OCI-LY7 (cell line): ENCODE data around the gene KLHL13. TPM values are rescaled to one million over a fixed set of nuclear protein-coding genes. Genes with fewer than 3 reads are reported as not detected.
"Not testable (repeated sequence)": the region's sequence is repeated elsewhere in the genome, so short reads cannot be mapped to it uniquely, and the experiment has no call there.

Experiments
- BruUV-seq: library from RNA; stranded (reverse); fragments of 400-500 nt; replicated peaks from 2 replicates; lab custom pipeline; 2021; lab: Mats Ljungman, UMichigan
- CTCF ChIA-PET: fragments of 300-600 bp; sonication (Branson Sonifier 250); formaldehyde crosslinking; loops from one replicate; lab custom pipeline; 2022; ENCODE audit warnings: antibody characterized with exemption; ENCODE audit not compliant: unreplicated experiment; lab: Charles Lee
- POLR2A ChIA-PET: fragments of 300-600 bp; sonication (Branson Sonifier 250); formaldehyde crosslinking; loops from one replicate; lab custom pipeline; 2022; ENCODE audit warnings: antibody characterized with exemption; lab: Charles Lee
- DNase-seq: peaks from one replicate; pipeline ENCODE4 v3.0.0-alpha.2; 2015; ENCODE audit warnings: low spot score
- H2AFZ ChIP-seq: fragments of 200-600 bp; sonication (generic), shearing (Covaris generic); 2 replicates; pipeline ENCODE4 v1.6.1; 2014; ENCODE audit warnings: mild to moderate bottlenecking, antibody characterized with exemption, low read length, moderate library complexity
- H3K27ac ChIP-seq: fragments of 200-600 bp; sonication (generic); 2 replicates; pipeline ENCODE4 v1.5.1; 2014; ENCODE audit warnings: mixed run types, low read depth, mild to moderate bottlenecking, moderate library complexity, low read length, inconsistent platforms; ENCODE audit not compliant: poor library complexity, severe bottlenecking
- H3K36me3 ChIP-seq: fragments of 200-600 bp; sonication (generic); 2 replicates; pipeline ENCODE4 v1.6.1; 2014; ENCODE audit warnings: mild to moderate bottlenecking, antibody characterized with exemption, low read length, moderate library complexity, mixed read lengths; ENCODE audit not compliant: insufficient read depth
- H3K4me1 ChIP-seq: fragments of 200-600 bp; sonication (generic); 2 replicates; pipeline ENCODE4 v1.5.1; 2014; ENCODE audit warnings: mild to moderate bottlenecking, low read length; ENCODE audit not compliant: insufficient read depth, poor library complexity, severe bottlenecking
- H3K4me2 ChIP-seq: fragments of 200-600 bp; sonication (generic); 2 replicates; pipeline ENCODE4 v1.6.1; 2014; ENCODE audit warnings: mild to moderate bottlenecking, low read length
- H3K4me3 ChIP-seq: fragments of 200-600 bp; sonication (generic); 2 replicates; pipeline ENCODE4 v1.5.1; 2014; ENCODE audit warnings: mild to moderate bottlenecking, low read depth, low read length; ENCODE audit not compliant: poor library complexity, severe bottlenecking
- H3K79me2 ChIP-seq: fragments of 200-600 bp; sonication (generic); 2 replicates; pipeline ENCODE4 v1.6.1; 2016; ENCODE audit warnings: low read depth, mild to moderate bottlenecking, low read length, moderate library complexity, mixed read lengths; ENCODE audit not compliant: insufficient read depth
- H3K9me2 ChIP-seq: fragments of 200-600 bp; sonication (generic); 2 replicates; pipeline ENCODE4 v1.6.1; 2016; ENCODE audit warnings: mild to moderate bottlenecking, low read length, mixed read lengths; ENCODE audit not compliant: insufficient read depth
- H3K9me3 ChIP-seq: fragments of 200-600 bp; sonication (generic); 2 replicates; pipeline ENCODE4 v1.6.1; 2014; ENCODE audit warnings: mild to moderate bottlenecking, mixed run types, low read length, mixed read lengths
- H4K20me1 ChIP-seq: fragments of 200-600 bp; sonication (generic); 2 replicates; pipeline ENCODE4 v1.6.1; 2014; ENCODE audit warnings: mild to moderate bottlenecking, antibody characterized with exemption, low read length, moderate library complexity, mixed read lengths; ENCODE audit not compliant: insufficient read depth
- EZH2phosphoT487 ChIP-seq: fragments of 200-600 bp; sonication (generic); IDR thresholded peaks from 2 replicates; pipeline ENCODE4 v1.6.1; 2018; ENCODE audit warnings: low read depth, borderline replicate concordance, mild to moderate bottlenecking, mixed run types, antibody characterized with exemption, low read length, moderate library complexity, mixed read lengths
- intact Hi-C: fragments of 100-400 bp; cut with micrococcal nuclease; formaldehyde crosslinking; loops from one replicate; pipeline ENCODE4 v1.10.0; 2022; ENCODE audit not compliant: unreplicated experiment
- total RNA-seq, 2 experiments: library from RNA; depleted of rRNA in 1 of 2; stranded (reverse); fragments of >200 nt in 1 of 2; shearing (Covaris generic) in 1 of 2; gene quantifications; 2 replicates each; pipeline ENCODE4 v1.2.3, GENCODE V29; 2014 to 2022
- TF ChIP-seq, protein P1 (sequence below): fragments of 200-600 bp; sonication (generic); conservative IDR thresholded peaks from 2 replicates; pipeline ENCODE4 v1.5.1; 2014; ENCODE audit warnings: mild to moderate bottlenecking, antibody characterized with exemption, low read length, moderate library complexity, mixed read lengths

The KLHL13 gene
- total RNA-seq, 2 experiments from 2014 or later = not detected

GRCh38 chrX:118126286-118126685, 9.7 kb upstream of the KLHL13 start:
- no peaks in the 10 kb centered on the region for H3K9me3 ChIP-seq
- intact Hi-C loops = no loop called here
- no TSS peak for BruUV-seq
- TF ChIP-seq, protein P1, sequence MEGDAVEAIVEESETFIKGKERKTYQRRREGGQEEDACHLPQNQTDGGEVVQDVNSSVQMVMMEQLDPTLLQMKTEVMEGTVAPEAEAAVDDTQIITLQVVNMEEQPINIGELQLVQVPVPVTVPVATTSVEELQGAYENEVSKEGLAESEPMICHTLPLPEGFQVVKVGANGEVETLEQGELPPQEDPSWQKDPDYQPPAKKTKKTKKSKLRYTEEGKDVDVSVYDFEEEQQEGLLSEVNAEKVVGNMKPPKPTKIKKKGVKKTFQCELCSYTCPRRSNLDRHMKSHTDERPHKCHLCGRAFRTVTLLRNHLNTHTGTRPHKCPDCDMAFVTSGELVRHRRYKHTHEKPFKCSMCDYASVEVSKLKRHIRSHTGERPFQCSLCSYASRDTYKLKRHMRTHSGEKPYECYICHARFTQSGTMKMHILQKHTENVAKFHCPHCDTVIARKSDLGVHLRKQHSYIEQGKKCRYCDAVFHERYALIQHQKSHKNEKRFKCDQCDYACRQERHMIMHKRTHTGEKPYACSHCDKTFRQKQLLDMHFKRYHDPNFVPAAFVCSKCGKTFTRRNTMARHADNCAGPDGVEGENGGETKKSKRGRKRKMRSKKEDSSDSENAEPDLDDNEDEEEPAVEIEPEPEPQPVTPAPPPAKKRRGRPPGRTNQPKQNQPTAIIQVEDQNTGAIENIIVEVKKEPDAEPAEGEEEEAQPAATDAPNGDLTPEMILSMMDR = no peak
- TF ChIP-seq EZH2phosphoT487 = no peak
- H3K4me3 ChIP-seq = no peak overlapping the region
- H2AFZ ChIP-seq = no peak overlapping the region
- H3K79me2 ChIP-seq = no peaks in the 10 kb centered on the region
- H3K27ac ChIP-seq = no peak overlapping the region
- no peaks in the 10 kb centered on the region for H3K4me1 ChIP-seq
- H3K4me2 ChIP-seq = no peak overlapping the region
- no peaks in the 10 kb centered on the region for H3K9me2 ChIP-seq
- POLR2A ChIA-PET = no interaction called here
- CTCF ChIA-PET = no interaction called here
- no peak for DNase-seq
- H4K20me1 ChIP-seq = no peaks in the 10 kb centered on the region
- H3K36me3 ChIP-seq = no peaks in the 10 kb centered on the region

GRCh38 chrX:118124243-118124642, 7.6 kb upstream of the KLHL13 start:
- H2AFZ ChIP-seq, BruUV-seq, H3K79me2 ChIP-seq, CTCF ChIA-PET, H3K36me3 ChIP-seq, H3K4me2 ChIP-seq, H3K9me3 ChIP-seq, H3K27ac ChIP-seq, intact Hi-C loops, H3K4me3 ChIP-seq, POLR2A ChIA-PET, H4K20me1 ChIP-seq, H3K9me2 ChIP-seq, H3K4me1 ChIP-seq, DNase-seq: not testable (repeated sequence)

GRCh38 chrX:118117741-118118140, 1.1 kb upstream of the KLHL13 start:
- H3K4me3 ChIP-seq = no peak overlapping the region
- H3K79me2 ChIP-seq = no peaks in the 10 kb centered on the region
- no peak overlapping the region for H3K4me2 ChIP-seq
- CTCF ChIA-PET = no interaction called here
- no peaks in the 10 kb centered on the region for H4K20me1 ChIP-seq
- no TSS peak for BruUV-seq
- no peaks in the 10 kb centered on the region for H3K36me3 ChIP-seq
- H3K9me3 ChIP-seq = no peaks in the 10 kb centered on the region
- intact Hi-C loops = no loop called here
- no peak overlapping the region for H3K27ac ChIP-seq
- TF ChIP-seq, protein P1 = no peak
- no peak for TF ChIP-seq EZH2phosphoT487
- no peaks in the 10 kb centered on the region for H3K4me1 ChIP-seq
- no peak overlapping the region for H2AFZ ChIP-seq
- H3K9me2 ChIP-seq = no peaks in the 10 kb centered on the region
- POLR2A ChIA-PET = no interaction called here
- no peak for DNase-seq
